Measurements from ENCODE around the gene HCAR1. TPM values are rescaled to one million over a fixed set of nuclear protein-coding genes. Genes with fewer than 3 reads are reported as not detected.

Gene HCAR1
- total RNA-seq (2022; extraction: Qiagen RNA extraction) = 0.02 to 0.11 TPM (median 0.07 TPM) in 5 replicates

GRCh38 chr12:122730215-122731014 lies at the start of gene HCAR1:
HCAR1 (minus strand) TSS chr12:122730844; CDS start chr12:122730339, 505 bp downstream.

GRCh38 chr12:122752464-122753318 lies 22.0 kb upstream of the HCAR1 start, which contains the start of gene DENR:
DENR (plus strand) TSS chr12:122752824; CDS start chr12:122753702, 878 bp downstream.

DNA sequence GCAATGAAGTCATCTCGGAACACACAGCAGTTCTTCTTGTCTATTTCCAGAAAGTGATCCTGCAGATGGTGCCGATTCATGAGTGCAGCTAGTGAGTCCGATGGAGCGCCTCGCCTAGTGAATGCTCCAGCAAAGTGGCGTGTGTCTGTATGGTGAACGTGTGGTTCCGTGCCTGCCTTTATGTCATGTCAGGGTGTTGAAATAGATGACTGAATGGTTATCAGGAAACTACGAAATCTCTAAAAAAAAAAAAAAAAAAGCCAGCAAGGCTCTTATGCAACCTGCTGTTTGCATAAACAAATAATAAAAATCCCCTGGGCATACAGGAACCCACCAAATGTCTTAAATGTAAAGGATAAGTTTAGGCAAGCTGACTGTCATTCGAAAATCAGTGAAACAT lies 14.0 kb downstream of the HCAR1 start, which contains the start of gene HCAR3:
HCAR3 (minus strand) TSS at position 154 of the 400 bp plus-strand sequence; CDS start at position 80, 74 bp downstream.

DNA sequence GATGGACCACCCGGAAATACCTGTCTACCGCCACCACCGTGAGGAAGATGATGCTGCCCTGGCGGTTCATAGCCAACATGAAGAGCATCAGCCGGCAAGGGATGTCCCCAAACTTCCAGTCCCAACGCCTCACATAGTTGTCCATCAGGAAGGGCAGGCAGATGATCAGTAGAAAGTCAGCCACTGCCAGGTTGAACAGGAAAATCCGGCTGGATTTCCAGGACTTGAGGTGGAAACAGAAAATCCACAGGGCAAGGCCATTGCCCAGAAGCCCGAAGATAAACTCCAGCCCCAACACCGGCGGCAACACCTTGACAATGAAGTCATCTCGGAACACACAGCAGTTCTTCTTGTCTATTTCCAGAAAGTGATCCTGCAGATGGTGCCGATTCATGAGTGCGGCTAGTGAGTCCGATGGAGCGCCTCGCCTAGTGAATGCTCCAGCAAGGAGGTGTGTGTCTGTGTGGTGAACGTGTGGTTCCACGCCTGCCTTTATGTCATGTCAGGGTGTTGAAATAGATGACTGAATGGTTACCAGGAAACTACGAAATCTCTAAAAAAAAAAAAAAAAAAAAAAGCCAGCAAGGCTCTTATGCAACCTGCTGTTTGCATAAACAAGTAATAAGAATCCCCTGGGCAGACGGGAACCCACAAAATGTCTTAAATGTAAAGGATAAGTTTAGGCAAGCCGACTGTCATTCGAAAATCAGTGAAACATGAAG lies 27.6 kb downstream of the HCAR1 start, which contains the start of gene HCAR2:
HCAR2 (minus strand) TSS at position 468 of the 722 bp plus-strand sequence; CDS start at position 394, 74 bp downstream.

Other genes with a start within 250 kb of the HCAR1 start
- 19.9 to 22.7 TPM (median 21.4 TPM) in 5 replicates for gene ZCCHC8, start 229.9 kb downstream of the HCAR1 start, total RNA-seq (2022; extraction: Qiagen RNA extraction)
- gene RSRC2, start 203.9 kb downstream of the HCAR1 start, total RNA-seq (2022; extraction: Qiagen RNA extraction) = 53.7 to 75.1 TPM (median 64.3 TPM) in 5 replicates
- 14.2 to 25.0 TPM (median 22.5 TPM) in 5 replicates for gene KNTC1, start 203.6 kb downstream of the HCAR1 start, total RNA-seq (2022; extraction: Qiagen RNA extraction)
- gene HCAR2, start 27.5 kb downstream of the HCAR1 start, total RNA-seq (2022; extraction: Qiagen RNA extraction) = 0.04 to 0.08 TPM (median 0.07 TPM) in 3 of 5 replicates, not detected in the others
- 0.06 to 0.11 TPM in 2 of 5 replicates, not detected in the others for gene HCAR3, start 14.0 kb downstream of the HCAR1 start, total RNA-seq (2022; extraction: Qiagen RNA extraction)
- gene DENR, start 22.0 kb upstream of the HCAR1 start, total RNA-seq (2022; extraction: Qiagen RNA extraction) = 54.2 to 64.4 TPM (median 60.6 TPM) in 5 replicates
- gene CCDC62, start 43.7 kb upstream of the HCAR1 start, total RNA-seq (2022; extraction: Qiagen RNA extraction) = 0.04 to 0.07 TPM (median 0.04 TPM) in 4 of 5 replicates, not detected in the other
- gene HIP1R, start 104.6 kb upstream of the HCAR1 start, total RNA-seq (2022; extraction: Qiagen RNA extraction) = 19.5 to 37.3 TPM (median 32.8 TPM) in 5 replicates
- 23.6 to 29.6 TPM (median 28.3 TPM) in 5 replicates for gene VPS37B, start 165.3 kb upstream of the HCAR1 start, total RNA-seq (2022; extraction: Qiagen RNA extraction)
- gene ABCB9, start 235.6 kb upstream of the HCAR1 start, total RNA-seq (2022; extraction: Qiagen RNA extraction) = 9.0 to 12.1 TPM (median 10.8 TPM) in 5 replicates
- 11.6 to 16.2 TPM (median 15.8 TPM) in 5 replicates for gene OGFOD2, start 244.4 kb upstream of the HCAR1 start, total RNA-seq (2022; extraction: Qiagen RNA extraction)
- 215 to 235 TPM (median 226 TPM) in 5 replicates for gene ARL6IP4, start 249.8 kb upstream of the HCAR1 start, total RNA-seq (2022; extraction: Qiagen RNA extraction)

Measured in A549 treated with dexamethasone at 1 μM for 4 hours (cell line).